Measurements from ENCODE around the gene ATG13.

The ATG13 gene

GRCh38 chr11:46694607-46695006, 77.3 kb downstream of the ATG13 start:
- Histone ChIP-seq H3K4me3 (ENCODE audit: low read length) (no peak overlapping the region), H4K20me1 (ENCODE audit: control insufficient read depth, insufficient read depth, low read depth, low read length) (no peaks in the 10 kb centered on the region; the same call in 1 of the 2 replicates), H3K27me3 (ENCODE audit: control insufficient read depth, low read length) (no peaks in the 10 kb centered on the region), H3K27ac (ENCODE audit: low read depth, low read length) (no peak overlapping the region), H3K9me2 (replicated peaks; ENCODE audit: control insufficient read depth, low read length) (no peaks in the 10 kb centered on the region), H3K79me2 (ENCODE audit: control insufficient read depth, low read length) (peaks cover 18% of the 10 kb centered on the region), H3F3A (ENCODE audit: control insufficient read depth, insufficient read depth) (no peaks in the 10 kb centered on the region), H3K4me2 (ENCODE audit: low read length) (no peak overlapping the region), H3K4me1 (ENCODE audit: control insufficient read depth, low read length) (peaks cover 10% of the 10 kb centered on the region), H3K36me3 (ENCODE audit: control insufficient read depth, low read length) (peaks cover 23% of the 10 kb centered on the region), H3K9me3 (ENCODE audit: control insufficient read depth, insufficient read depth, low read length) (no peaks in the 10 kb centered on the region)
- TF ChIP-seq CTCF (IDR thresholded peaks at IDR 0.05; ENCODE audit: low read depth, low read length, poor library complexity, severe bottlenecking) (no peak), EZH2phosphoT487 (IDR thresholded peaks at IDR 0.05; ENCODE audit: borderline replicate concordance, low read length) (no peak)

GRCh38 chr11:46695345-46696211, 78.2 kb downstream of the ATG13 start:
- no peaks in the 10 kb centered on the region for H3K27me3 ChIP-seq (ENCODE audit: control insufficient read depth, low read length)
- TF ChIP-seq EZH2phosphoT487 (IDR thresholded peaks at IDR 0.05; ENCODE audit: borderline replicate concordance, low read length), result no peak
- no peak for TF ChIP-seq CTCF (IDR thresholded peaks at IDR 0.05; ENCODE audit: low read depth, low read length, poor library complexity, severe bottlenecking)
- no peak overlapping the region for H3K4me3 ChIP-seq (ENCODE audit: low read length)
- peaks cover 13% of the 10 kb centered on the region for H3K4me1 ChIP-seq (ENCODE audit: control insufficient read depth, low read length)
- H3K36me3 ChIP-seq (ENCODE audit: control insufficient read depth, low read length), result peaks cover 23% of the 10 kb centered on the region
- H3K9me2 ChIP-seq (replicated peaks; ENCODE audit: control insufficient read depth, low read length), result no peaks in the 10 kb centered on the region
- H3K4me2 ChIP-seq (ENCODE audit: low read length), result no peak overlapping the region
- H3F3A ChIP-seq (ENCODE audit: control insufficient read depth, insufficient read depth), result no peaks in the 10 kb centered on the region
- no peaks in the 10 kb centered on the region for H3K9me3 ChIP-seq (ENCODE audit: control insufficient read depth, insufficient read depth, low read length)
- H4K20me1 ChIP-seq (ENCODE audit: control insufficient read depth, insufficient read depth, low read depth, low read length), result no peaks in the 10 kb centered on the region; the same call in 1 of the 2 replicates
- H3K79me2 ChIP-seq (ENCODE audit: control insufficient read depth, low read length), result peaks cover 25% of the 10 kb centered on the region
- H3K27ac ChIP-seq (ENCODE audit: low read depth, low read length), result no peak overlapping the region

GRCh38 chr11:46696212-46696558, 78.8 kb downstream of the ATG13 start:
- H3K4me1 ChIP-seq (ENCODE audit: control insufficient read depth, low read length), result peaks cover 13% of the 10 kb centered on the region
- H3K27ac ChIP-seq (ENCODE audit: low read depth, low read length), result no peak overlapping the region
- peaks cover 23% of the 10 kb centered on the region for H3K36me3 ChIP-seq (ENCODE audit: control insufficient read depth, low read length)
- H3K9me2 ChIP-seq (replicated peaks; ENCODE audit: control insufficient read depth, low read length), result no peaks in the 10 kb centered on the region
- no peaks in the 10 kb centered on the region for H3F3A ChIP-seq (ENCODE audit: control insufficient read depth, insufficient read depth)
- H3K4me3 ChIP-seq (ENCODE audit: low read length), result no peak overlapping the region
- no peaks in the 10 kb centered on the region; the same call in 1 of the 2 replicates for H4K20me1 ChIP-seq (ENCODE audit: control insufficient read depth, insufficient read depth, low read depth, low read length)
- no peaks in the 10 kb centered on the region for H3K27me3 ChIP-seq (ENCODE audit: control insufficient read depth, low read length)
- no peaks in the 10 kb centered on the region for H3K9me3 ChIP-seq (ENCODE audit: control insufficient read depth, insufficient read depth, low read length)
- no peak overlapping the region for H3K4me2 ChIP-seq (ENCODE audit: low read length)
- H3K79me2 ChIP-seq (ENCODE audit: control insufficient read depth, low read length), result peaks cover 31% of the 10 kb centered on the region
- TF ChIP-seq EZH2phosphoT487 (IDR thresholded peaks at IDR 0.05; ENCODE audit: borderline replicate concordance, low read length) (no peak), CTCF (IDR thresholded peaks at IDR 0.05; ENCODE audit: low read depth, low read length, poor library complexity, severe bottlenecking) (no peak)
